ENCODE data around the gene TCEAL4.

DNA sequence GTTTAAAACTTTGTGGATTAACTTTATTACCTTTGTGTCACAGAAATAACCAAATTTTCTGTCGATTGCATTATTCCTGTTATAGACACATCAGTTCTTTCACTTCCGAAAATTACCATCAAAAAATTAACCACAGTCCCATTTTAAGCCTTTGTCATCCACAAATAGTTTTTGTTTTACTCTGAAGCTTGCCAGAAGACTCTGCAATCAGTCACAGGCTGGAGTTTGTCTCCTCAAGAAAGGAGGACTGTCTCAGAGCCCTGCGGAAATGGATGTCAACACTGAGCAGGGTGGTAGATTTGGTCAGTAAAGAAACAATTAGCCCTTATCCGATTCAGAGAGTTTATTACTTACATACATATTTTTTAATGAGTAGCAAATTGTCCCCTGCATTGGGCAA is 20.1 kb upstream of the TCEAL4 start:
- TF ChIP-seq CTCF (IDR thresholded peaks at IDR 0.05; ENCODE audit: low read depth, low read length, missing input control) (no peak), RAD21 (IDR thresholded peaks at IDR 0.05) (no peak), FOXA2 (IDR thresholded peaks at IDR 0.05) (no peak), GABPA (IDR thresholded peaks at IDR 0.05 in 1 of 2, conservative IDR thresholded peaks at IDR 0.05 in 1 of 2) (no peak), JUND (IDR thresholded peaks at IDR 0.05) (no peak), ZBTB33 (IDR thresholded peaks at IDR 0.05) (no peak), FOXA1 (IDR thresholded peaks at IDR 0.05) (no peak), TAF1 (conservative IDR thresholded peaks at IDR 0.05) (no peak), RXRA (IDR thresholded peaks at IDR 0.05) (no peak)
- TF ChIP-seq, protein P1, sequence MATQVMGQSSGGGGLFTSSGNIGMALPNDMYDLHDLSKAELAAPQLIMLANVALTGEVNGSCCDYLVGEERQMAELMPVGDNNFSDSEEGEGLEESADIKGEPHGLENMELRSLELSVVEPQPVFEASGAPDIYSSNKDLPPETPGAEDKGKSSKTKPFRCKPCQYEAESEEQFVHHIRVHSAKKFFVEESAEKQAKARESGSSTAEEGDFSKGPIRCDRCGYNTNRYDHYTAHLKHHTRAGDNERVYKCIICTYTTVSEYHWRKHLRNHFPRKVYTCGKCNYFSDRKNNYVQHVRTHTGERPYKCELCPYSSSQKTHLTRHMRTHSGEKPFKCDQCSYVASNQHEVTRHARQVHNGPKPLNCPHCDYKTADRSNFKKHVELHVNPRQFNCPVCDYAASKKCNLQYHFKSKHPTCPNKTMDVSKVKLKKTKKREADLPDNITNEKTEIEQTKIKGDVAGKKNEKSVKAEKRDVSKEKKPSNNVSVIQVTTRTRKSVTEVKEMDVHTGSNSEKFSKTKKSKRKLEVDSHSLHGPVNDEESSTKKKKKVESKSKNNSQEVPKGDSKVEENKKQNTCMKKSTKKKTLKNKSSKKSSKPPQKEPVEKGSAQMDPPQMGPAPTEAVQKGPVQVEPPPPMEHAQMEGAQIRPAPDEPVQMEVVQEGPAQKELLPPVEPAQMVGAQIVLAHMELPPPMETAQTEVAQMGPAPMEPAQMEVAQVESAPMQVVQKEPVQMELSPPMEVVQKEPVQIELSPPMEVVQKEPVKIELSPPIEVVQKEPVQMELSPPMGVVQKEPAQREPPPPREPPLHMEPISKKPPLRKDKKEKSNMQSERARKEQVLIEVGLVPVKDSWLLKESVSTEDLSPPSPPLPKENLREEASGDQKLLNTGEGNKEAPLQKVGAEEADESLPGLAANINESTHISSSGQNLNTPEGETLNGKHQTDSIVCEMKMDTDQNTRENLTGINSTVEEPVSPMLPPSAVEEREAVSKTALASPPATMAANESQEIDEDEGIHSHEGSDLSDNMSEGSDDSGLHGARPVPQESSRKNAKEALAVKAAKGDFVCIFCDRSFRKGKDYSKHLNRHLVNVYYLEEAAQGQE (IDR thresholded peaks at IDR 0.05), result no peak
- TF ChIP-seq, protein P2, sequence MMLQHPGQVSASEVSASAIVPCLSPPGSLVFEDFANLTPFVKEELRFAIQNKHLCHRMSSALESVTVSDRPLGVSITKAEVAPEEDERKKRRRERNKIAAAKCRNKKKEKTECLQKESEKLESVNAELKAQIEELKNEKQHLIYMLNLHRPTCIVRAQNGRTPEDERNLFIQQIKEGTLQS (IDR thresholded peaks at IDR 0.05), result no peak
- TF ChIP-seq, protein P3, sequence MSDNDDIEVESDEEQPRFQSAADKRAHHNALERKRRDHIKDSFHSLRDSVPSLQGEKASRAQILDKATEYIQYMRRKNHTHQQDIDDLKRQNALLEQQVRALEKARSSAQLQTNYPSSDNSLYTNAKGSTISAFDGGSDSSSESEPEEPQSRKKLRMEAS (IDR thresholded peaks at IDR 0.05), result no peak

All from liver (tissue), 3 donors.